Measurements from ENCODE around the gene RAB37. TPM values are rescaled to one million over a fixed set of nuclear protein-coding genes. Genes with fewer than 3 reads are reported as not detected.

RAB37 gene
- total RNA-seq, 1 experiment from 2014 or later, result 1.5 TPM

DNA sequence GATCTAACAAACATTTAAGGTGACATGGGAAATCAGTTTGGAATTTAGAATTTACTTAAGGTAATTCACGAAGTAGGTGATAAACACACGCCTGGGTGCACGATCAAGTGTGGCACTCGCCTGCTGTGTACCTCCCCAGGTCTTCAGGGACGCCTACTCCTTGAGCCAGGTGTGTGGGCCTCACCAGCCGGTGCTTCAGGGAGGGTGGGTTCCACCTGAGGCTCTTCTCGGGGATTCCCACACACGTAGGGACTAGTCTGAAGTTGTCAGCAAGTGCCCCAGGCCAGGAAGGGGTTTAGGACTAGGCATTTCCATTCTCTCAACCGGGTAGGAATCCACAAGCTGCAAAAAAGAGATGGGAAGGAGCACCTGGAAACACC is 48.9 kb downstream of the RAB37 start:
- no peaks in the 10 kb centered on the region for H3K27me3 ChIP-seq (ENCODE audit: control insufficient read depth, insufficient read depth, low read length)
- no TSS peak for BruUV-seq (replicated peaks)
- ChIA-PET POLR2A (no interaction called here), CTCF (no interaction called here)
- DNase-seq (ENCODE audit: low read depth, low spot score) (no peak), ATAC-seq (no peak)
- in situ Hi-C loops (cut with HindIII; ENCODE audit: low pct_unique_long_range_greater_than_20kb, low sequenced_read_pairs), result no loop called here
- no peaks in the 10 kb centered on the region for H3K9me3 ChIP-seq (ENCODE audit: control insufficient read depth, insufficient read depth, low read depth, low read length)
- H3K4me3 ChIP-seq (ENCODE audit: low read depth in 2 of 2, low read length in 2 of 2), result no peak overlapping the region
- TF ChIP-seq POLR2AphosphoS5 (IDR thresholded peaks at IDR 0.05; ENCODE audit: low read depth, low read length) (no peak), TCF7L2 (IDR thresholded peaks at IDR 0.05; ENCODE audit: low read depth, low read length) (no peak), SIN3A (IDR thresholded peaks at IDR 0.05; ENCODE audit: borderline replicate concordance, insufficient read depth, low read depth, low read length) (no peak)
- TF ChIP-seq, protein P1, sequence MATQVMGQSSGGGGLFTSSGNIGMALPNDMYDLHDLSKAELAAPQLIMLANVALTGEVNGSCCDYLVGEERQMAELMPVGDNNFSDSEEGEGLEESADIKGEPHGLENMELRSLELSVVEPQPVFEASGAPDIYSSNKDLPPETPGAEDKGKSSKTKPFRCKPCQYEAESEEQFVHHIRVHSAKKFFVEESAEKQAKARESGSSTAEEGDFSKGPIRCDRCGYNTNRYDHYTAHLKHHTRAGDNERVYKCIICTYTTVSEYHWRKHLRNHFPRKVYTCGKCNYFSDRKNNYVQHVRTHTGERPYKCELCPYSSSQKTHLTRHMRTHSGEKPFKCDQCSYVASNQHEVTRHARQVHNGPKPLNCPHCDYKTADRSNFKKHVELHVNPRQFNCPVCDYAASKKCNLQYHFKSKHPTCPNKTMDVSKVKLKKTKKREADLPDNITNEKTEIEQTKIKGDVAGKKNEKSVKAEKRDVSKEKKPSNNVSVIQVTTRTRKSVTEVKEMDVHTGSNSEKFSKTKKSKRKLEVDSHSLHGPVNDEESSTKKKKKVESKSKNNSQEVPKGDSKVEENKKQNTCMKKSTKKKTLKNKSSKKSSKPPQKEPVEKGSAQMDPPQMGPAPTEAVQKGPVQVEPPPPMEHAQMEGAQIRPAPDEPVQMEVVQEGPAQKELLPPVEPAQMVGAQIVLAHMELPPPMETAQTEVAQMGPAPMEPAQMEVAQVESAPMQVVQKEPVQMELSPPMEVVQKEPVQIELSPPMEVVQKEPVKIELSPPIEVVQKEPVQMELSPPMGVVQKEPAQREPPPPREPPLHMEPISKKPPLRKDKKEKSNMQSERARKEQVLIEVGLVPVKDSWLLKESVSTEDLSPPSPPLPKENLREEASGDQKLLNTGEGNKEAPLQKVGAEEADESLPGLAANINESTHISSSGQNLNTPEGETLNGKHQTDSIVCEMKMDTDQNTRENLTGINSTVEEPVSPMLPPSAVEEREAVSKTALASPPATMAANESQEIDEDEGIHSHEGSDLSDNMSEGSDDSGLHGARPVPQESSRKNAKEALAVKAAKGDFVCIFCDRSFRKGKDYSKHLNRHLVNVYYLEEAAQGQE (IDR thresholded peaks at IDR 0.05; ENCODE audit: insufficient read depth in 1 of 2, low read depth in 2 of 2, low read length in 1 of 2), result no peak
- TF ChIP-seq, protein P2, sequence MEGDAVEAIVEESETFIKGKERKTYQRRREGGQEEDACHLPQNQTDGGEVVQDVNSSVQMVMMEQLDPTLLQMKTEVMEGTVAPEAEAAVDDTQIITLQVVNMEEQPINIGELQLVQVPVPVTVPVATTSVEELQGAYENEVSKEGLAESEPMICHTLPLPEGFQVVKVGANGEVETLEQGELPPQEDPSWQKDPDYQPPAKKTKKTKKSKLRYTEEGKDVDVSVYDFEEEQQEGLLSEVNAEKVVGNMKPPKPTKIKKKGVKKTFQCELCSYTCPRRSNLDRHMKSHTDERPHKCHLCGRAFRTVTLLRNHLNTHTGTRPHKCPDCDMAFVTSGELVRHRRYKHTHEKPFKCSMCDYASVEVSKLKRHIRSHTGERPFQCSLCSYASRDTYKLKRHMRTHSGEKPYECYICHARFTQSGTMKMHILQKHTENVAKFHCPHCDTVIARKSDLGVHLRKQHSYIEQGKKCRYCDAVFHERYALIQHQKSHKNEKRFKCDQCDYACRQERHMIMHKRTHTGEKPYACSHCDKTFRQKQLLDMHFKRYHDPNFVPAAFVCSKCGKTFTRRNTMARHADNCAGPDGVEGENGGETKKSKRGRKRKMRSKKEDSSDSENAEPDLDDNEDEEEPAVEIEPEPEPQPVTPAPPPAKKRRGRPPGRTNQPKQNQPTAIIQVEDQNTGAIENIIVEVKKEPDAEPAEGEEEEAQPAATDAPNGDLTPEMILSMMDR (IDR thresholded peaks at IDR 0.05), result no peak
- no peaks in the 10 kb centered on the region for H3K36me3 ChIP-seq (ENCODE audit: control insufficient read depth, insufficient read depth, low read length)
- no peaks in the 10 kb centered on the region for H3K4me1 ChIP-seq (ENCODE audit: control insufficient read depth, insufficient read depth, low read length)
- H3K27ac ChIP-seq (ENCODE audit: low read length), result no peak overlapping the region
- intact Hi-C loops (cut with micrococcal nuclease; ENCODE audit: unreplicated experiment), result no loop called here

DNA sequence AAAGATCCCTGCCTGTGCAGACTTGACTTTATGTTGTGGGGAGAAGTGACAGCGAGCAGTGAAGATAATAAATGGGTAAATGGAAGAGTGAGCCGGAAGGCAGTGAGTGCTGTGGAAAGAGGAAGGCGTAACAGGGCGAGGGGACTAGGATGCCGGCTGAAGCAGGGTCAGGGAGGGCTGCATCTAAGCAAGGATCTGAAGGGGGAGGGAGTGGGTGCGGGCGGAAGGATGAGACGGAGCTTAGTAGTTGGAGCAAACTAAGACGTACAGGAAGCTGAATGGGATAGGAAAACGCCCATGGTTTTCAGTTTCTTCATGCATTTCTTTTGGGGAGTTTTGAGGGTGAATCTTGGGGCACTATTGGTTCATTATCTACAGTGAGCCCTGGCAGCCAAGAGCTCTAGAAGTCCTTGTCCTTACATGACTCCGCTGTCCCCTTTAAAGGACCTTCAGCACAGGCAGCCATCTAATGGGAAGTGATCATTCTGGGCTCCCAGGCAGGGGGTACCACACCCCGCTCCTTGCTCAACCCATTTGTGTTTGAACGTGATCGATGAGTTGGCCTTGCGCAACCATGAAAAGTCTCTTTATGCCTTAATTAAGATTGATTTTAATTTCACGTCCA is 49.5 kb downstream of the RAB37 start:
- no peak for TF ChIP-seq TCF7L2 (IDR thresholded peaks at IDR 0.05; ENCODE audit: low read depth, low read length)
- TF ChIP-seq, protein P2 (IDR thresholded peaks at IDR 0.05), result no peak
- TF ChIP-seq, protein P1 (IDR thresholded peaks at IDR 0.05; ENCODE audit: insufficient read depth in 1 of 2, low read depth in 2 of 2, low read length in 1 of 2), result no peak
- no peak for TF ChIP-seq POLR2AphosphoS5 (IDR thresholded peaks at IDR 0.05; ENCODE audit: low read depth, low read length)
- TF ChIP-seq SIN3A (IDR thresholded peaks at IDR 0.05; ENCODE audit: borderline replicate concordance, insufficient read depth, low read depth, low read length), result no peak
- Histone ChIP-seq H3K27me3 (ENCODE audit: control insufficient read depth, insufficient read depth, low read length) (no peaks in the 10 kb centered on the region), H3K4me1 (ENCODE audit: control insufficient read depth, insufficient read depth, low read length) (no peaks in the 10 kb centered on the region), H3K9me3 (ENCODE audit: control insufficient read depth, insufficient read depth, low read depth, low read length) (no peaks in the 10 kb centered on the region), H3K27ac (ENCODE audit: low read length) (no peak overlapping the region), H3K4me3 (ENCODE audit: low read depth in 2 of 2, low read length in 2 of 2) (no peak overlapping the region), H3K36me3 (ENCODE audit: control insufficient read depth, insufficient read depth, low read length) (no peaks in the 10 kb centered on the region)
- POLR2A ChIA-PET, result no interaction called here
- DNase-seq (ENCODE audit: low read depth, low spot score) (no peak), ATAC-seq (no peak)
- CTCF ChIA-PET, result interaction anchor here (0.6 kb wide), 1 partner anchor 11 kb away, joined by 3 read pairs; the partner anchor contains the start of gene NAT9
- in situ Hi-C loops (cut with HindIII; ENCODE audit: low pct_unique_long_range_greater_than_20kb, low sequenced_read_pairs), result no loop called here
- intact Hi-C loops (cut with micrococcal nuclease; ENCODE audit: unreplicated experiment), result no loop called here
- no TSS peak for BruUV-seq (replicated peaks)
